Prostate gland (tissue), 2 donors: ENCODE data around the gene GLP2R. TPM values are rescaled to one million over a fixed set of nuclear protein-coding genes. Genes with fewer than 3 reads are reported as not detected.

ENCODE experiments used
- DNase-seq: peaks from one replicate; pipeline ENCODE4 v3.0.0-alpha.2; 2019; ENCODE audit warnings: low spot score
- H3K27ac ChIP-seq, 2 donors: fragments of 200-600 bp; sonication (generic); 2 replicates each; pipeline ENCODE4 v1.5.1; 2017 to 2019
- H3K27me3 ChIP-seq: fragments of 200-600 bp; sonication (generic); replicated peaks from 2 replicates; pipeline ENCODE4 v1.5.1; 2019; ENCODE audit not compliant: insufficient read depth
- H3K36me3 ChIP-seq, 2 donors: fragments of 200-600 bp; sonication (generic); 1 replicate in 1 of 2; 2 replicates in 1 of 2; pipeline versions ENCODE4 v1.5.1 to v1.8.1; 2017 to 2019
- H3K4me1 ChIP-seq: fragments of 200-600 bp; sonication (generic); replicated peaks from 2 replicates; pipeline ENCODE4 v1.5.1; 2019
- H3K4me3 ChIP-seq, 2 donors: fragments of 200-600 bp; sonication (generic); 2 replicates each; pipeline ENCODE4 v1.5.1; 2017 to 2019
- H3K9me3 ChIP-seq: fragments of 200-600 bp; sonication (generic); 2 replicates; pipeline ENCODE4 v1.5.1; 2017
- CTCF ChIP-seq, 4 experiments: fragments of 200-600 bp in 2 of 4; fragments of 450-650 bp in 2 of 4; sonication (generic) in 2 of 4; IDR thresholded peaks; 1 replicate in 3 of 4; 2 replicates in 1 of 4; pipeline ENCODE4 v1.5.1; 2016 to 2019; ENCODE audit warnings: antibody characterized with exemption in 4 of 4, mild to moderate bottlenecking in 2 of 4, moderate library complexity in 2 of 4
- POLR2A ChIP-seq: fragments of 450-650 bp; IDR thresholded peaks from one replicate; pipeline ENCODE4 v1.6.1; 2016; ENCODE audit warnings: antibody characterized with exemption, mild to moderate bottlenecking
- POLR2AphosphoS5 ChIP-seq: sonication (generic); formaldehyde crosslinking; IDR thresholded peaks from one replicate; pipeline ENCODE4 v1.6.1; 2017; ENCODE audit warnings: antibody characterized with exemption
- WGBS: methylation state at CpG from one replicate; pipeline ENCODE4 v1.1.5; 2018; 5-methylcytosine and 5-hydroxymethylcytosine counted together
- intact Hi-C: fragments of 100-400 bp; cut with DNase I; formaldehyde crosslinking; loops from one replicate; pipeline ENCODE4 v1.14.2; 2022
- total RNA-seq, 2 donors: library from RNA; depleted of rRNA; stranded (reverse); fragments of >200 nt; gene quantifications; one replicate each; pipeline ENCODE4 v1.1.0, GENCODE V29; 2016

Gene GLP2R
- total RNA-seq, 2 donors from 2014 or later: 0.34 to 1.5 TPM

- whole genome bisulfite sequencing: 89% methylated on average over 8 of the region's 8 CpGs
- intact Hi-C loops: no loop called here
- Histone ChIP-seq H3K4me3 (no peak overlapping the region), H3K9me3 (no peaks in the 10 kb centered on the region), H3K4me1 (no peaks in the 10 kb centered on the region), H3K27me3 (no peaks in the 10 kb centered on the region), H3K36me3 (no peaks in the 10 kb centered on the region), H3K27ac (no peak overlapping the region)
- TF ChIP-seq CTCF (IDR thresholded peaks at IDR 0.05): no peak
- no peak for TF ChIP-seq POLR2A
- no peak for TF ChIP-seq POLR2AphosphoS5
- DNase-seq: no peak
These were observed 53.2 kb downstream of the GLP2R start for GRCh38 chr17:9878786-9879525.

GRCh38 chr17:9880582-9880999 lies 54.9 kb downstream of the GLP2R start:
- Histone ChIP-seq H3K27me3 (no peaks in the 10 kb centered on the region), H3K36me3 (no peaks in the 10 kb centered on the region), H3K4me3 (no peak overlapping the region), H3K27ac (no peak overlapping the region), H3K4me1 (no peaks in the 10 kb centered on the region), H3K9me3 (no peaks in the 10 kb centered on the region)
- DNase-seq: no peak
- TF ChIP-seq CTCF (IDR thresholded peaks at IDR 0.05) (no peak), POLR2AphosphoS5 (no peak), POLR2A (no peak)
- WGBS: 61% methylated on average over 3 of the region's 3 CpGs
- intact Hi-C loops: no loop called here

- no peaks in the 10 kb centered on the region for H3K9me3 ChIP-seq
- no peak overlapping the region for H3K27ac ChIP-seq
- intact Hi-C loops: no loop called here
- H3K4me1 ChIP-seq: no peaks in the 10 kb centered on the region
- DNase-seq: no peak
- TF ChIP-seq CTCF (IDR thresholded peaks at IDR 0.05) (no peak), POLR2AphosphoS5 (no peak), POLR2A (no peak)
- H3K36me3 ChIP-seq: no peaks in the 10 kb centered on the region
- H3K27me3 ChIP-seq: no peaks in the 10 kb centered on the region
- no peak overlapping the region for H3K4me3 ChIP-seq
These were observed 57.7 kb downstream of the GLP2R start for GRCh38 chr17:9883451-9883850.

- intact Hi-C loops: no loop called here
- no peaks in the 10 kb centered on the region for H3K27me3 ChIP-seq
- H3K27ac ChIP-seq: no peak overlapping the region
- WGBS: 90% methylated on average over 5 of the region's 5 CpGs
- H3K9me3 ChIP-seq: no peaks in the 10 kb centered on the region
- no peaks in the 10 kb centered on the region for H3K36me3 ChIP-seq
- H3K4me1 ChIP-seq: no peaks in the 10 kb centered on the region
- H3K4me3 ChIP-seq: no peak overlapping the region
- DNase-seq: no peak
- TF ChIP-seq POLR2AphosphoS5: no peak
These were observed 60.6 kb downstream of the GLP2R start for GRCh38 chr17:9886141-9886930.

GRCh38 chr17:9887508-9887907 lies 61.8 kb downstream of the GLP2R start:
- no peaks in the 10 kb centered on the region for H3K36me3 ChIP-seq
- intact Hi-C loops: no loop called here
- WGBS: 86% methylated on average over 8 of the region's 8 CpGs

More at GRCh38 chr17:9887508-9887907, 61.8 kb downstream of the GLP2R start:
- Histone ChIP-seq H3K4me1 (no peaks in the 10 kb centered on the region), H3K27me3 (no peaks in the 10 kb centered on the region), H3K9me3 (no peaks in the 10 kb centered on the region), H3K27ac (no peak overlapping the region), H3K4me3 (no peak overlapping the region)
- no peak for TF ChIP-seq POLR2A
- TF ChIP-seq CTCF (IDR thresholded peaks at IDR 0.05): no peak
- no peak for TF ChIP-seq POLR2AphosphoS5
- DNase-seq: no peak
